Limb (tissue), 2 donors: ENCODE measurements around the gene ATP8B1.
A peak's percentile ranks its signal among the peaks of the same experiment; 100 is the strongest.

Experiments used
- DNase-seq, 2 donors: peaks; one replicate each; pipeline ENCODE4 v3.0.0-alpha.2; 2016; ENCODE audit errors: extremely low spot score in 2 of 2

Gene ATP8B1

GRCh38 chr18:57819671-57820460 is 16.8 kb upstream of the ATP8B1 start:
- DNase-seq: peak in 1 of 2 donors; percentile 25

GRCh38 chr18:57819119-57819518 is 16.0 kb upstream of the ATP8B1 start:
- DNase-seq: no peak

DNA sequence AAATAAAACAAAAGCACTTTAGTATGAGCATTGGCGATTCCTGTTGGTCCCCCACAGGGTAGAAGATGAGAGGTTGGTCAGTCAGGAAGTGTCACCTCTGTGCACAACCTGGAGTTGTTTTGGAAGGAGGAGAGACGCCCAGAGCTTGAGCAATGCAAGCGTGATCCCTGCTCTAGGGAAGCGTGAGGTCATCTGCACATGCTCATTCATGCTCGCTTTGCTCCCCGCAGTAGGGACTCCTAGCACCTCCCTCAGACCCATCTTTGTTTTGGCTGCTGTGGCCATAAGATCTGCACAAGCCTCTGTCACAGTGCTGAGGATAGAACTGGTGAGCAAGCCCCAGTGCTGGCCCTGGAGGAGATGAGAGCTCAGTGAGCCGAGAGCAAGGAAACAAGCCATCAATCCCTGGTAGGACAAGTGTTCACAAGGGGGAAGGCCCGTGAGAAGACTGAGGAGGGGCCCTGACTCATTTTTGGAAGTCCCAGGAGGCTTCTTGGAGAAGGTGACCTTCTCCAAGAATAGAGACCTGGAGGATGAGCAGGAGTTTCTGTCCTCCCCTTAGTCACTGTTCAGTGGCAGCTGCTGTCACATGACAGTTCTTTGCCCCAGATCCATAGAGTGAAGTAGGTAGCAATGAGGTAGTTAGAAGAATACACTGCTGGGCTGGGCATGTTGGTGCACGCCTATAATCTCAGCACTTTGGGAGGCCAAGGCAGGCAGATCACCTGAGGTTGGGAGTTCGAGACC is 13.3 kb upstream of the ATP8B1 start:
- DNase-seq: no peak

GRCh38 chr18:57814555-57814954 is 11.4 kb upstream of the ATP8B1 start:
- no peak for DNase-seq

- DNase-seq: no peak
Measured at GRCh38 chr18:57813245-57813644, 10.1 kb upstream of the ATP8B1 start.

- no peak for DNase-seq
Measured at GRCh38 chr18:57812126-57812477, 9.0 kb upstream of the ATP8B1 start.

DNA sequence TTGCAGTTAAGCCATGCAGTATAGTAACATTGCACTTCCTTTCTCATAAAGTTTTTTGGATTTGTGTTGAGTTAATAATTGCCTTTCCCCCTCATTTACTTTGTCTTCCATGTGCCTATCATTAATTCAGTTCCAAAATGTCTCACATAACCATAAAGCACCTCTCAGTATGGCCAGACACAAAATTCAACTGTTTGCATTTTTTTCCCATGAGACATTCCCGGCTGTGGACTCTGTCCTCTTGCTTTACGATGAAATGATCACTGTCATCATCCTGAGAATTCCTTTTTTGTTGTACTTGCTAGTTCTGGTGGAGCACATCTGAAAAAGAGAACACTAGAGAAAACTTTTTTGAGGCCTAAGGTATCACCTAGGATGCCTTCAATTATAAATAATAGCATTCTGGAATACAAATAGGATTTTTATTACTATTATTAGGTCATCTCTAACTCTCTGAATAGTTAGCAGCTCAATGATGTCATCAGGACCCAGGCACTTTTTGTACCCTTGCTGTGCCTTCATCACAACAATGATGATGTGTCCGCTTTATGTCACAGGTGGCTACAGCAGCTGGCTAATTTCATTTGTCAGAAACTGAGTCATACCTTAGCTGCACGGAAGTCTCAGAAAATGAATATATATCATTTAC is 8.5 kb upstream of the ATP8B1 start:
- no peak for DNase-seq

DNA sequence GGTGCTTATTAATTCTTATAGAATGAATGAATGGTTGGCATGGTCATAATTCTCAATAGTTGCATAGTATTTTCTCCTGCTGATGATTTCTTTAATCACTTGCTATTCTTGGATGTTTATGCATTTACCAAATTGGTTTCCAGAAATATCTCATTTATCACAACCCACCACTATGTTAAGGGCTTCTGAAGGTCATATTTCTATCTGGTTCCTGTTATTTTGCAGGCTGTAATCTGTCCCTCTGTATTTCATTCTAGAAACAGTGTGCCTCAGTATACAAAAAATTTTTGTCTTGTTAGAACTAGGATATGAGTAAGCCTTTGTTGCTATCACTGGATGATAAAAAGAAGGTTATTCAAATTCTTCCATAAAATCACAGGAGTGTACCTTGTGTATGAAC is 6.1 kb upstream of the ATP8B1 start:
- DNase-seq: no peak

DNA sequence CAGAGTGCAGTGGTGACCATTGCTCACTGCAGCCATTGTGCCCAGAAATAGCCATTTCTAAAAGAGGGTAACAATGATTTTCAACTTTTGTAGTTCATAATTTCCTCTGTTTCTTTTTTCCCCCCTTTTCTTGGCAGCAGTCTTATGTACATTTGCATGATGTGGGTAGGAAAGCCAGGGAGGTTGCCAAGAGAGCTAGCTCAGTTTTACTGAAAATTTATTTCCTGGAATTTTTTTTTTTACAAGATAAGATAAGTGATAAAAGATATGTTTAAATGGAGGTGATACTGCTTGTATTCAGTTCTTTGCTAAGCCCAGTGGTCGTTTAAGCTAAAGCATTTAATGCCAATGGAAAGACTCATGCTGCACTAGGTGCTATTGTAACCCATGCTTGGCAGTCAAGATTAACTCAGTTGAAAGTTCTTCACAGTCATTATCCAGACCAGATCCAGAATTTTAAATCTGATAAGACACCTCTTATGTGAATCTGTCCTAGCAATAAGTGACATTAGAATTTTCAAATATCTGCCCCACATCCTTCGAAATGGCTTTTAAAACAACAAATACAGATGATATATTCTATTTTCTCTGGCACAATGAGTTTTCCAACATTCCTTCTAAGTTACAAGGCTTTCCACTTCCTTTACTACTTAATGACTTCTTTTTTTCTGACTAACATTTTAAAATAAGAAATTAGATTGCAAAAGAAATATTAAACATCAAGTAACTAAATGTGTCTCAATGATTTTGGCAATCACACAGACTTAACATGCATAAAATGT is 4.4 kb upstream of the ATP8B1 start:
- DNase-seq: no peak

DNA sequence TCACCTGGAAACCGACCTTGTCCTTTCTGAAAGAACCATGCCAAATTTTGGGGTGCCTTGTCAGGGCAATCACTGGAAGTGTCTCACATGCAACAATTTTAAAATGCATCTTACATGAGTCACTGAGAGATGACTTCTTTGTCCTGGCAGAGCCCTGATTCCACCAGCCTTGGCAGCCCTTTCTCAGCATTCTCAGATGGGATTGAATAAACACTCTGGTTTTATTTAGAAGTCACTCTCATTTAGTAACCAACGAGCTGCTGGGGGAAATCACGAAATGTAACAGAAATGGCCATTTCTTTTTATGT is 3.8 kb upstream of the ATP8B1 start:
- no peak for DNase-seq

DNA sequence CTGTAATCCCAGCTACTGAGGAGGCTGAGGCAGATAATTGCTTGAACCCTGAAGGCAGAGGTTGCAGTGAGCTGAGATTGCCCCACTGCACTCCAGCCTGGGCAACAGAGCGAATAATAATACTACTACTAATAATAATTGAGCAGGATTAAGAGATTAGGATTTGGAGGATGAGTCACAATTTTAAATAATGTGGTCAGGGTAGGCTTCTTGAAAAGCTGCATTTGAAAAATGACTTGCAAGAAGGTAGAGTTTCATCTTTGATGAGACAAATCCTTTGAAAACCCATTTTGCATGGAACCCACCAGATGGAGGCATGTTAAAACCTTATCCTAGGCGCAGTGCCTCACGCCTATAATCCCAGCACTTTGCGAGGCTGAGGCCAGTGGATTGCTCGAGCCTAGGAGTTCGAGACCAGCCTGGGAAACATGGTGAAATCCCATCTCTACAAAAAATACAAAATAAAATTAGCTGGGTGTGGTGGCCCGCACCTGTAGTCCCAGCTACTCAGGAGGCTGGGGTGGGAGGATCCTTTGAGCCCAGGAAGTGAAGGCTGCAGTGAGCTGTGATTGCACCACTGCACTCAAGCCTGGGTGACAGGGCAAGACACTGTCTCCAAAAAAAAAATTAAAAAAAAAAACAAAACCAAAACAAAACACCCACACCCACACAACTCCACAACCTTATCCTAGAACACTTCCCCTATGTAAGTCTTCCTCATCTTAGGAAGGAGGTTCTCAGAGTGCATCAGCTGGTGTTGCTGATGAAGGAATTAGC is 3.3 kb upstream of the ATP8B1 start:
- no peak for DNase-seq

GRCh38 chr18:57805117-57805516 is 2.0 kb upstream of the ATP8B1 start:
- DNase-seq: no peak

GRCh38 chr18:57804557-57804956 is 1.4 kb upstream of the ATP8B1 start:
- DNase-seq: no peak

- peak in 1 of 2 donors; percentile 43 for DNase-seq
Measured at GRCh38 chr18:57802213-57803102, 657 bp downstream of the ATP8B1 start.

GRCh38 chr18:57801761-57802212 is 1.3 kb downstream of the ATP8B1 start:
- peak in 1 of 2 donors; percentile 49 for DNase-seq

- no peak for DNase-seq
Measured at GRCh38 chr18:57801325-57801724, 1.8 kb downstream of the ATP8B1 start.

DNA sequence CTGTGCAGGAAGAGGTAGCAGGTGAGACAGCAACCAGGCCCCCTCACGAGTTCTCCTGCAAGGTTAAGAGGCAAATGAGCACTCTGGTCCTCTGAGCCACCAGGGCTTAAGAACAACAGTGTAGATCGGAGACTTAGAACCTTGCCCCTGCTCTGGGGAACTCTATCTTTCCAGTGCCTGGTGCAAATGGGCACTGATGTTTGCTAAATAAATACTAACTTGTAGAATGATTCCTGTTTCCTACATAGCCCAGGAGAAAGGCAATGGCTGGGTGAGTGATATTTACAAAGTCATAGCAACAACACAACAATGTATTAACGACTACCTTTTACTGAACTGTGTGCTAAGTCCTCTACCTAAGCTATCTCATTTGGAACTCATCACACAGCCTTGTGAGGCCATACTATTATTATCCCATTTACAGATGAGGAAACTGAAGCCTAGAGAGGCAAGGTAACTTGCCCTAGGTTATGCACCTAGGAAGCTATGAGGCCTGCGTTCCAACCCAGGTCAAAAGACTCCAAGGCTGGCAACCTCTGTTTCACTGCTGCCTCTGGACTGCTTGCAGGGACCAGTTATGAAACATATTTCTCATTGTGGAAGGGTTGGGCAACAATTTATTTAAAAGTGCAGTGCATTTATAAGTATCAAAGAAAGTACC is 4.3 kb downstream of the ATP8B1 start:
- DNase-seq: no peak

- DNase-seq: no peak
Measured at GRCh38 chr18:57797209-57797651, 5.9 kb downstream of the ATP8B1 start.

GRCh38 chr18:57794951-57795728 is 8.0 kb downstream of the ATP8B1 start:
- no peak for DNase-seq
